ENCODE data around the gene MGAT5.

The MGAT5 gene

GRCh38 chr2:134277223-134277622 is 23.4 kb downstream of the MGAT5 start:
- Histone ChIP-seq H3K36me3 (ENCODE audit: control insufficient read depth in 2 of 2, insufficient read depth in 2 of 2, low read length in 2 of 2) (no peaks in the 10 kb centered on the region), H3K27me3 (ENCODE audit: control insufficient read depth in 1 of 2, insufficient read depth in 2 of 2, low read length in 2 of 2) (no peaks in the 10 kb centered on the region), H3K4me3 (ENCODE audit: low read length in 2 of 2) (no peak overlapping the region), H3K4me1 (ENCODE audit: control insufficient read depth, insufficient read depth, low read length) (no peaks in the 10 kb centered on the region), H3K9me3 (ENCODE audit: control insufficient read depth in 2 of 2, low read length in 2 of 2) (no peaks in the 10 kb centered on the region), H3K27ac (ENCODE audit: low read length) (no peak overlapping the region), H3K9ac (ENCODE audit: low read length in 2 of 2) (no peak overlapping the region)

GRCh38 chr2:134278553-134278952 is 24.7 kb downstream of the MGAT5 start:
- Histone ChIP-seq H3K9ac (ENCODE audit: low read length in 2 of 2) (no peak overlapping the region), H3K27ac (ENCODE audit: low read length) (no peak overlapping the region), H3K27me3 (ENCODE audit: control insufficient read depth in 1 of 2, insufficient read depth in 2 of 2, low read length in 2 of 2) (no peaks in the 10 kb centered on the region), H3K4me1 (ENCODE audit: control insufficient read depth, insufficient read depth, low read length) (no peaks in the 10 kb centered on the region), H3K36me3 (ENCODE audit: control insufficient read depth in 2 of 2, insufficient read depth in 2 of 2, low read length in 2 of 2) (no peaks in the 10 kb centered on the region), H3K9me3 (ENCODE audit: control insufficient read depth in 2 of 2, low read length in 2 of 2) (no peaks in the 10 kb centered on the region), H3K4me3 (ENCODE audit: low read length in 2 of 2) (no peak overlapping the region)

DNA sequence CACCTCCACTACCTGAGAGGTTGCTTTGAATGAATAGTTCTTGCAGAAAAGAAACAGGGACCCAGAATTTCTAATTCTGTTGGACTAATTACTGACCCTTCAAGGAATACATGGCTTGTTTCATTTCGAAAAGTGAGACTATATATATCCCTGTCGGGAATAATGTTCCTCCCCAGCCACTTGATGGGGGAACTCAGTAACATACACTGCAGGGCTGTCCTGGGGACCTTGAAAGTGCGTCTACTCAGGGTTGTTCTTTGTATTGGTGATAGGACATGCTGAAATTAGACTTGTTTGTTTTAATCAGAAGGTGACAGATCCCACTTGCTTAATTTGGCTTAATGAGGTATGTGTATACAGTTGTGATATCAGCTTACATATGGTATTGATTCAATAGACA is 25.5 kb downstream of the MGAT5 start:
- H3K4me1 ChIP-seq (ENCODE audit: control insufficient read depth, insufficient read depth, low read length), result no peaks in the 10 kb centered on the region
- H3K4me3 ChIP-seq (ENCODE audit: low read length in 2 of 2), result no peak overlapping the region
- H3K36me3 ChIP-seq (ENCODE audit: control insufficient read depth in 2 of 2, insufficient read depth in 2 of 2, low read length in 2 of 2), result no peaks in the 10 kb centered on the region
- no peak overlapping the region for H3K27ac ChIP-seq (ENCODE audit: low read length)
- H3K9me3 ChIP-seq (ENCODE audit: control insufficient read depth in 2 of 2, low read length in 2 of 2), result no peaks in the 10 kb centered on the region
- no peaks in the 10 kb centered on the region for H3K27me3 ChIP-seq (ENCODE audit: control insufficient read depth in 1 of 2, insufficient read depth in 2 of 2, low read length in 2 of 2)
- no peak overlapping the region for H3K9ac ChIP-seq (ENCODE audit: low read length in 2 of 2)

DNA sequence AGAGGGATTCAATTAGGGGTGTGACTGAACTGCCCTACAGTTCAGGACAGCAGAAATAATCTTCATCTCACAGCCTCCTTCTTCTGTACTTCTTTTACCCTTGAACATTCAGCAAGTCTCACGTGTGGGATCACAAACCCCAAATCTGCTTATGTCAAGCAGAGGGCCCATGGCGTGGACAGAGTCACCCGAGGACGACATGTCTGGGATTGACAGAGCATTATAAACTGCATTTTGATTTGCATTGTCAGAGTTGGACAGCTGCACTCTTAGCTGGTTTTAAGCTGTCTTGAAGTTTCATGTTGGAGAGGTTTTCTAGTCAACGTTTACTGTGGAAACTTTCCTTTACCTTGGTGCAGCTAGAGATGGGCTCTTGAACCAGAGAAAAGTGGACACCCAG is 26.4 kb downstream of the MGAT5 start:
- H3K4me3 ChIP-seq (ENCODE audit: low read length in 2 of 2), result no peak overlapping the region
- no peaks in the 10 kb centered on the region for H3K9me3 ChIP-seq (ENCODE audit: control insufficient read depth in 2 of 2, low read length in 2 of 2)
- H3K27ac ChIP-seq (ENCODE audit: low read length), result no peak overlapping the region
- H3K4me1 ChIP-seq (ENCODE audit: control insufficient read depth, insufficient read depth, low read length), result no peaks in the 10 kb centered on the region
- no peak overlapping the region for H3K9ac ChIP-seq (ENCODE audit: low read length in 2 of 2)
- H3K27me3 ChIP-seq (ENCODE audit: control insufficient read depth in 1 of 2, insufficient read depth in 2 of 2, low read length in 2 of 2), result no peaks in the 10 kb centered on the region
- H3K36me3 ChIP-seq (ENCODE audit: control insufficient read depth in 2 of 2, insufficient read depth in 2 of 2, low read length in 2 of 2), result no peaks in the 10 kb centered on the region

DNA sequence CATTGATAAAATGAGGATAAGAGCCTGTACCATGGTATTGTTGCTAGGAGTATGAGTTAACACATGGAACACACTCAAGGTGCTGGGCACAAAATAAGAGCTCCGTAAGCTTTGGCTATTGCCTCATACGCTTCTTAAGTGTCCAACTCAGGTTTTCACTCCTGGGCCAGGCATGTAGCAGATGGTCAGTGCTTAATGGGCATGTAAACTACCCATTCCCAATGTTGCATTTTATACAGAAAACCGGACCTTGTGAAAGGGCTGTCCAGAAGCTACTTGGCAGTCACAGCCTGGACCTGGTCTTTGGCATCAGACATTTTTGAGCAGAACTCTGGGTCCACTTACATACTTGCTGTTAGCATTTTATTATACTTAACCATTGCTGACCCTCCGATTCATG is 26.9 kb downstream of the MGAT5 start:
- no peaks in the 10 kb centered on the region for H3K27me3 ChIP-seq (ENCODE audit: control insufficient read depth in 1 of 2, insufficient read depth in 2 of 2, low read length in 2 of 2)
- H3K4me3 ChIP-seq (ENCODE audit: low read length in 2 of 2), result no peak overlapping the region
- H3K9ac ChIP-seq (ENCODE audit: low read length in 2 of 2), result no peak overlapping the region
- H3K9me3 ChIP-seq (ENCODE audit: control insufficient read depth in 2 of 2, low read length in 2 of 2), result no peaks in the 10 kb centered on the region
- H3K4me1 ChIP-seq (ENCODE audit: control insufficient read depth, insufficient read depth, low read length), result no peaks in the 10 kb centered on the region
- no peak overlapping the region for H3K27ac ChIP-seq (ENCODE audit: low read length)
- H3K36me3 ChIP-seq (ENCODE audit: control insufficient read depth in 2 of 2, insufficient read depth in 2 of 2, low read length in 2 of 2), result no peaks in the 10 kb centered on the region

- Histone ChIP-seq H3K9me3 (ENCODE audit: control insufficient read depth in 2 of 2, low read length in 2 of 2) (no peaks in the 10 kb centered on the region), H3K4me1 (ENCODE audit: control insufficient read depth, insufficient read depth, low read length) (no peaks in the 10 kb centered on the region), H3K36me3 (ENCODE audit: control insufficient read depth in 2 of 2, insufficient read depth in 2 of 2, low read length in 2 of 2) (no peaks in the 10 kb centered on the region), H3K27ac (ENCODE audit: low read length) (no peak overlapping the region), H3K4me3 (ENCODE audit: low read length in 2 of 2) (no peak overlapping the region), H3K27me3 (ENCODE audit: control insufficient read depth in 1 of 2, insufficient read depth in 2 of 2, low read length in 2 of 2) (no peaks in the 10 kb centered on the region), H3K9ac (ENCODE audit: low read length in 2 of 2) (no peak overlapping the region)
Observed at GRCh38 chr2:134281815-134282419, 28.0 kb downstream of the MGAT5 start.

DNA sequence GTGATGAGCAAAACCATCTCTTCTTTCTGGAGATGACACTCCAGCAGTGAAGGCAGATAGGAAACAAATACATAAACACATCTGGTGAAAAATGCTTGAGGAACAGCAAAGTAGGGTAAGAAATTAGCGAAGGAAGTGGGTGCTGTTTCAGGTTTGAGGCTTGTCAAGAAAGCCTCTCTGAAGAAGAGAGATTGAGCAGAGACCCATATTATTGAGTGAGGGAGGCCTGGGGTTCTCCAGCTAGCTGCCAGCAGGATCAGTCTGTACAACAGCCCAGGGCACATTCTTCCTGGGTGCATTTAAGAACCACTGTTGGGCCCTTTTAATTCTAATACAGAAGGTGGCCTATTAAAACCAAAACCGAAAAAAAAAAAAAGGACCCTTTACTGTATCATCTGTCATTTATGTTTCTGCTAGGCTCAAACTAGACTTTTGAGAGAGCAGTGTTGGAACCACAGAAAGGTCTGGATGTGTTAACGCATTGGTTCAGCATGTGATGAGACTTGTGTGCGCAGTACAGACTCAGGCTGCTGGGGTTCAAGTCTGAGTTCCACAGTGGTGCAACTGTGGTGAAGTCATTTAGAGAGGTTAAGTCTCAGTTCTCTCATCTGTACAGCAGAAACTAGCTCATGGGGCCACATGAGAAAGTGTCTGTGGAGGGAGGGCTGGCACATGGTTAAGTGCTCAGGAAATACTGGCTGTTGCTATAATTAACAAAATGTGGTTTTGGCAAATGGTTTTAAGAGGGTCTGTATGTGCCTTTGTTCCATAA is 28.9 kb downstream of the MGAT5 start:
- H3K27ac ChIP-seq (ENCODE audit: low read length), result no peak overlapping the region
- no peak overlapping the region for H3K4me3 ChIP-seq (ENCODE audit: low read length in 2 of 2)
- H3K36me3 ChIP-seq (ENCODE audit: control insufficient read depth in 2 of 2, insufficient read depth in 2 of 2, low read length in 2 of 2), result no peaks in the 10 kb centered on the region
- no peaks in the 10 kb centered on the region for H3K9me3 ChIP-seq (ENCODE audit: control insufficient read depth in 2 of 2, low read length in 2 of 2)
- H3K9ac ChIP-seq (ENCODE audit: low read length in 2 of 2), result no peak overlapping the region
- no peaks in the 10 kb centered on the region for H3K27me3 ChIP-seq (ENCODE audit: control insufficient read depth in 1 of 2, insufficient read depth in 2 of 2, low read length in 2 of 2)
- peaks cover 3% of the 10 kb centered on the region for H3K4me1 ChIP-seq (ENCODE audit: control insufficient read depth, insufficient read depth, low read length)

GRCh38 chr2:134283661-134284060 is 29.8 kb downstream of the MGAT5 start:
- Histone ChIP-seq H3K27ac (ENCODE audit: low read length) (no peak overlapping the region), H3K27me3 (ENCODE audit: control insufficient read depth in 1 of 2, insufficient read depth in 2 of 2, low read length in 2 of 2) (no peaks in the 10 kb centered on the region), H3K9ac (ENCODE audit: low read length in 2 of 2) (no peak overlapping the region), H3K4me3 (ENCODE audit: low read length in 2 of 2) (no peak overlapping the region), H3K9me3 (ENCODE audit: control insufficient read depth in 2 of 2, low read length in 2 of 2) (no peaks in the 10 kb centered on the region), H3K36me3 (ENCODE audit: control insufficient read depth in 2 of 2, insufficient read depth in 2 of 2, low read length in 2 of 2) (no peaks in the 10 kb centered on the region), H3K4me1 (ENCODE audit: control insufficient read depth, insufficient read depth, low read length) (peaks cover 3% of the 10 kb centered on the region)

DNA sequence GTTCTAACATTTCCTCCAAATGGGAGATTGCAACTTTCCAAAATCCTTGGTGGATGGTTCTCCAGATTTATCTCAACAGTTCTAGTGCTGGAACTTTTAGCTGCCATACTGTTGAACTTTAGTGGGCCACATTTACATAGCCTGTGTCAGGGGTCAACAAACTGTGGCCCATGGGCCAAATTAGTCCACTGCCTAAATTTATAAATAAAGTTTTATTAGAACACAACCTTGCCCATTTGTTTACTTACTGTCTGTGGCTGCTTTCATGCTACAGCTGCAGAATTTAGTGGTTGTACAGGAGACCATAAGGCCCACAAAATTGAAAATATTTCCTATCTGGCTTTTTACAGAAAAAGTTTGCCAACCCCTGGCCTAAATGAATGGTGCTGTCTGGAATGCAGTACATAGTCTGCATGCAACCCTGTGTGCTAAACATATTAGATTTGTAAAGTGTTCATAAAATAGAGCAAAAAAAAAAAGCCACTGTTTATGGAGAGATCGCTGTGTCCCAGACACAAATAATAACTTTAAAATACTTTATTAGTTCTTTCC is 30.3 kb downstream of the MGAT5 start:
- Histone ChIP-seq H3K4me1 (ENCODE audit: control insufficient read depth, insufficient read depth, low read length) (peaks cover 3% of the 10 kb centered on the region), H3K9ac (ENCODE audit: low read length in 2 of 2) (no peak overlapping the region), H3K36me3 (ENCODE audit: control insufficient read depth in 2 of 2, insufficient read depth in 2 of 2, low read length in 2 of 2) (no peaks in the 10 kb centered on the region), H3K27ac (ENCODE audit: low read length) (no peak overlapping the region), H3K4me3 (ENCODE audit: low read length in 2 of 2) (no peak overlapping the region), H3K9me3 (ENCODE audit: control insufficient read depth in 2 of 2, low read length in 2 of 2) (no peaks in the 10 kb centered on the region), H3K27me3 (ENCODE audit: control insufficient read depth in 1 of 2, insufficient read depth in 2 of 2, low read length in 2 of 2) (no peaks in the 10 kb centered on the region)

- H3K27ac ChIP-seq (ENCODE audit: low read length), result no peak overlapping the region
- H3K27me3 ChIP-seq (ENCODE audit: control insufficient read depth in 1 of 2, insufficient read depth in 2 of 2, low read length in 2 of 2), result no peaks in the 10 kb centered on the region
- no peaks in the 10 kb centered on the region for H3K36me3 ChIP-seq (ENCODE audit: control insufficient read depth in 2 of 2, insufficient read depth in 2 of 2, low read length in 2 of 2)
- no peaks in the 10 kb centered on the region for H3K9me3 ChIP-seq (ENCODE audit: control insufficient read depth in 2 of 2, low read length in 2 of 2)
- peaks cover 3% of the 10 kb centered on the region for H3K4me1 ChIP-seq (ENCODE audit: control insufficient read depth, insufficient read depth, low read length)
- no peak overlapping the region for H3K4me3 ChIP-seq (ENCODE audit: low read length in 2 of 2)
- H3K9ac ChIP-seq (ENCODE audit: low read length in 2 of 2), result no peak overlapping the region
Observed at GRCh38 chr2:134287323-134287722, 33.5 kb downstream of the MGAT5 start.

GRCh38 chr2:134288814-134289213 is 34.9 kb downstream of the MGAT5 start:
- Histone ChIP-seq H3K27ac (ENCODE audit: low read length) (no peak overlapping the region), H3K27me3 (ENCODE audit: control insufficient read depth in 1 of 2, insufficient read depth in 2 of 2, low read length in 2 of 2) (no peaks in the 10 kb centered on the region), H3K4me3 (ENCODE audit: low read length in 2 of 2) (no peak overlapping the region), H3K4me1 (ENCODE audit: control insufficient read depth, insufficient read depth, low read length) (peaks cover 3% of the 10 kb centered on the region), H3K9me3 (ENCODE audit: control insufficient read depth in 2 of 2, low read length in 2 of 2) (no peaks in the 10 kb centered on the region), H3K9ac (ENCODE audit: low read length in 2 of 2) (no peak overlapping the region), H3K36me3 (ENCODE audit: control insufficient read depth in 2 of 2, insufficient read depth in 2 of 2, low read length in 2 of 2) (no peaks in the 10 kb centered on the region)
